ENCODE measurements around the gene OPCML. TPM values are rescaled to one million over a fixed set of nuclear protein-coding genes. Genes with fewer than 3 reads are reported as not detected.

OPCML gene
- total and polyA plus RNA-seq, 2 of the 13 experiments (the other 11 are each of a cell fraction or from before 2014, with no cell fraction given): not detected

DNA sequence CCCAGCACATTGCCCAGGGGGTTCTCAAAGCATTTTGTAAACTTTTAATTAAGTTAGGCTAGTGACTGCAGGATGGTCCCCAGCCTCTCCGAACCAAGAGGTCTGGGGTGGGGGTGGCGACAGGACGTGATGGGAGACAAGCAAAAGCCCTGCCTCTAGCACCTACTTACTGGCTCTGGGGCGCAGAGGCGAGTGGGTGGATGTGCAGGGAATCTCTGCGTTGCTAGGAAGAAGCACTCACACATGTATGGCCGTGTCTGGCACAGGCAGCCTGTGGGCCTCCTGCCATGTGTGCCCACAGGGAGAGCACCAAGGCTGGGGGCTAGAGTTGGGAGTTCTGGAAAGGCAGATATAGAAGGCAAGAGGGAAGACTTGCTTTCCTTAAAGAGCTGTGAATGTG, 6.3 kb downstream of the OPCML start (continued):
- TF ChIP-seq ZNF597 (CRISPR knock-in tag; IDR thresholded peaks at IDR 0.05): no peak

DNA sequence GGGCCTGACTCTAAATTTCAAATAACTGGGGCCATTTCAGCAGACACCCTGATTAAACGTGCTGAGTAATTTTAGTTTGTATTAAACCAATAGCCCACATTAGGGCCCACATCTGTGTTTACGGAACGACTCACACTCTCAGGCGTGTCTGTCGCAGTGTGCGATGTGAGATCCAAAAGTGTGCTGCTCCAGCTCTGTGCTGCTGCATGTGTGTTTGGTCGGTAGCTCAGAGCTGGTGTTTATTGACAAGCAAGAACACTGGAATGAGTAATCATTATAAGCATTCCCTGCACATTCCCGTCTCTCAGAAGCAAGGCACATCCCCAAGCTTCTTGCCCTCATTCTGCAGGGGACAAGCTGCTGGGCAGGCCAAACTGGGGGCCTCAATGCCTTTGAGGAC, 7.8 kb downstream of the OPCML start:
- H3K4me1 ChIP-seq (ENCODE audit: insufficient read depth, low read length): peaks cover 16% of the 10 kb centered on the region
- no peak overlapping the region for H3K9ac ChIP-seq (ENCODE audit: insufficient read depth, low read depth, low read length)
- intact Hi-C loops (cut with micrococcal nuclease; ENCODE audit: unreplicated experiment) (no loop called here), in situ Hi-C loops (cut with HindIII; ENCODE audit: extremely low pct_ligation_motif_present, low pct_unique_long_range_greater_than_20kb) (no loop called here)
- H3K4me3 ChIP-seq (replicated peaks in 1 of 3; ENCODE audit: insufficient read depth in 1 of 3, low read depth in 2 of 3, low read length in 3 of 3): no peak overlapping the region
- ChIA-PET CTCF (ENCODE audit: low intra/inter-chr PET ratio, low total read pairs) (no interaction called here), POLR2A (no interaction called here)
- no peaks in the 10 kb centered on the region for H3K36me3 ChIP-seq (replicated peaks in 1 of 2; ENCODE audit: control insufficient read depth in 1 of 2, insufficient read depth in 2 of 2, low read length in 2 of 2)
- no peaks in the 10 kb centered on the region for H3K79me2 ChIP-seq (ENCODE audit: insufficient read depth, low read length)
- 61% methylated on average over 8 of the region's 8 CpGs for WGBS (ENCODE audit: low lambda C conversion rate)
- DNase-seq (ENCODE audit: low spot score) (no peak), ATAC-seq (no peak), FAIRE-seq (no peak)
- no peaks in the 10 kb centered on the region for H3K9me3 ChIP-seq (ENCODE audit: low read length)
- BruUV-seq (replicated peaks): no TSS peak
- TF ChIP-seq ZNF780A (CRISPR knock-in tag; IDR thresholded peaks at IDR 0.05) (no peak), TRIM24 (CRISPR knock-in tag; IDR thresholded peaks at IDR 0.05) (no peak), TFE3 (CRISPR knock-in tag; IDR thresholded peaks at IDR 0.05) (no peak), ZNF773 (CRISPR knock-in tag; IDR thresholded peaks at IDR 0.05; ENCODE audit: borderline replicate concordance) (no peak), SETDB1 (CRISPR knock-in tag; IDR thresholded peaks at IDR 0.05; ENCODE audit: borderline replicate concordance) (no peak), FOXC1 (CRISPR knock-in tag; IDR thresholded peaks at IDR 0.05; ENCODE audit: borderline replicate concordance) (no peak), HNF4G (IDR thresholded peaks at IDR 0.05; ENCODE audit: borderline replicate concordance, low read depth, low read length) (no peak), HNF4G (CRISPR knock-in tag; IDR thresholded peaks at IDR 0.05; ENCODE audit: borderline replicate concordance, low read depth) (no peak), HOXA9 (CRISPR knock-in tag; IDR thresholded peaks at IDR 0.05; ENCODE audit: borderline replicate concordance) (no peak)
- TF ChIP-seq, protein P1, sequence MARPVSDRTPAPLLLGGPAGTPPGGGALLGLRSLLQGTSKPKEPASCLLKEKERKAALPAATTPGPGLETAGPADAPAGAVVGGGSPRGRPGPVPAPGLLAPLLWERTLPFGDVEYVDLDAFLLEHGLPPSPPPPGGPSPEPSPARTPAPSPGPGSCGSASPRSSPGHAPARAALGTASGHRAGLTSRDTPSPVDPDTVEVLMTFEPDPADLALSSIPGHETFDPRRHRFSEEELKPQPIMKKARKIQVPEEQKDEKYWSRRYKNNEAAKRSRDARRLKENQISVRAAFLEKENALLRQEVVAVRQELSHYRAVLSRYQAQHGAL (CRISPR knock-in tag; IDR thresholded peaks at IDR 0.05; ENCODE audit: not compliant biosample characterization): no peak
- H3K27ac ChIP-seq (ENCODE audit: extremely low read length, insufficient read depth, low read length): no peak overlapping the region
- peaks cover 0 to 5% of the 10 kb centered on the region in 2 experiments; a peak in 2 of 5 replicates for H3K27me3 ChIP-seq (ENCODE audit: control insufficient read depth in 1 of 2, insufficient read depth in 2 of 2, low read length in 2 of 2)
- H4K20me1 ChIP-seq (ENCODE audit: insufficient read depth, low read length): no peaks in the 10 kb centered on the region
- no peak overlapping the region for H3K4me2 ChIP-seq (ENCODE audit: low read depth, low read length)
- H2AFZ ChIP-seq (ENCODE audit: low read length): no peak overlapping the region

Data from HepG2 (cell line).